SK-N-MC (cell line): ENCODE measurements around the gene TMEM222.

Source experiments
- DNase-seq: peaks from one replicate; pipeline ENCODE4 v3.0.0-alpha.2; 2011; ENCODE audit warnings: low read depth, low spot score
- H3K27ac ChIP-seq: fragments of 200-600 bp; sonication (generic); 2 replicates; pipeline ENCODE4 v1.5.1; 2016; ENCODE audit warnings: mixed run types
- H3K36me3 ChIP-seq: fragments of 200-600 bp; sonication (generic); 2 replicates; pipeline ENCODE4 v1.6.1; 2017; ENCODE audit warnings: antibody characterized with exemption, low read length, mixed read lengths; ENCODE audit not compliant: insufficient read depth
- H3K4me3 ChIP-seq: fragments of 200-600 bp; sonication (generic); 2 replicates; pipeline ENCODE4 v1.5.1; 2016
- H3K9ac ChIP-seq: fragments of 200-600 bp; sonication (generic); 2 replicates; pipeline ENCODE4 v1.8.0; 2017; ENCODE audit warnings: mixed run types, mixed read lengths; ENCODE audit not compliant: insufficient read length
- H3K9me3 ChIP-seq: fragments of 200-600 bp; sonication (generic); 2 replicates; pipeline ENCODE4 v1.6.1; 2017; ENCODE audit warnings: low read depth, mild to moderate bottlenecking, antibody characterized with exemption, low read length, moderate library complexity, mixed read lengths
- EZH2 ChIP-seq: fragments of 200-600 bp; sonication (generic); IDR thresholded peaks from one replicate; pipeline ENCODE4 v1.6.1; 2017; ENCODE audit warnings: antibody characterized with exemption
- FOXP2 ChIP-seq: optimal IDR thresholded peaks from 2 replicates; pipeline ENCODE3; 2011; ENCODE audit warnings: mild to moderate bottlenecking, moderate library complexity; ENCODE audit not compliant: insufficient read depth; ENCODE audit errors: extremely low read length, control extremely low read depth
- POLR2AphosphoS5 ChIP-seq: IDR thresholded peaks from 2 replicates; pipeline ENCODE4 v1.6.1; 2012; ENCODE audit warnings: mild to moderate bottlenecking, low read depth, low read length, borderline replicate concordance

The TMEM222 gene

GRCh38 chr1:27365372-27366112 lies 43.6 kb downstream of the TMEM222 start:
- H3K27ac ChIP-seq, result peak overlapping the region; percentile 81
- DNase-seq, result peak; percentile 32
- TF ChIP-seq POLR2AphosphoS5 (peak; percentile 56; the same call in 1 of the 2 replicates), EZH2 (no peak)

GRCh38 chr1:27366113-27366410 lies 44.1 kb downstream of the TMEM222 start:
- Histone ChIP-seq H3K27ac (peak overlapping the region; percentile 81; the same call in 1 of the 2 replicates), H3K9ac (peak overlapping the region; percentile 65), H3K4me3 (peak overlapping the region; percentile 97), H3K36me3 (no peaks in the 10 kb centered on the region), H3K9me3 (no peaks in the 10 kb centered on the region)
- no peak for TF ChIP-seq EZH2
- TF ChIP-seq POLR2AphosphoS5, result no peak
- TF ChIP-seq FOXP2, result no peak
- DNase-seq, result no peak

More at GRCh38 chr1:27365372-27366112, 43.6 kb downstream of the TMEM222 start:
- peak overlapping the region; percentile 97 for H3K4me3 ChIP-seq
- H3K9me3 ChIP-seq, result no peaks in the 10 kb centered on the region
- peak overlapping the region; percentile 65 for H3K9ac ChIP-seq
- no peaks in the 10 kb centered on the region for H3K36me3 ChIP-seq

DNA sequence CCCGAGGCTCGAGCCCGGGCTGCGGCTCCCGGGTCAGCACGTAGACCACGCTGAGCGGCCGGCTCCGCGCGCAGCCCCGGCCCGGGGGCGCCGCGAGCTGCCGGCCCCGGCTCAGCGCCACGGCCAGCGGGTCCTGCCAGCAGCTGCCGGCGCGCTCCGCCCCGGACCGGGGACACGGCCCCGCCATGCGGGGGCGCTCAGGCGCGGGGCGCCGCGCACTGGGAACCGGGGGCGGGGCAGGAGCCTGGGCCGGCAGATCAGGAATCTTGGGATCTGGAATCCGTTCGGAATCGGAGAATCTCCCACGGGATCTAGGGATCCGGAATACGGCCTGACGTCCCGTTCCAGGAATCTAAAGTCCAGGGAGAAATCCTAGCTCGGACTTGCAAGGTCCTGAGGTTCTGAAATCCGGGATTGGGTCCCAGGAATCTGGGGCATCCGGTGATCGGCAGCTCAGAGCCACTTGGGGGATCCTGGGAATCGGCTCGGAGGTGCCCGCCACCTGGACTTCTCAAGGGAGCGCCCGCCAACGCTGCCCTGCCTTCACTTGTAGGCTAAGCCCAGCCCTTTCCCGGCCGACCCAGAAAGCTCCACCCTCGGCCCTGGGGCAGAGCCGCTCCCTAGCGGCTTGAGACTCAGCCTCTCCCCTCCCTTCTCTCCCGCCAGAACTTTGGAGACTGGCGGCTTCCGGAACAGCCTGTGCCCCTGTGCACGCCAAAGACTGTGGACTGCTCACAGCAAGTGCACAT lies 44.6 kb downstream of the TMEM222 start, which contains the start of gene MAP3K6:
Gene MAP3K6, minus strand, starts transcription at position 551 of the 749 bp plus-strand sequence. Its CDS starts 364 bp downstream, at position 187.
- H3K4me3 ChIP-seq, result peak within 1 kb of the TSS; percentile 97
- TF ChIP-seq POLR2AphosphoS5 (no peak; the same call in none of the 2 replicates), FOXP2 (no peak), EZH2 (no peak)
- H3K27ac ChIP-seq, result peak within 1 kb of the TSS; percentile 81

DNA sequence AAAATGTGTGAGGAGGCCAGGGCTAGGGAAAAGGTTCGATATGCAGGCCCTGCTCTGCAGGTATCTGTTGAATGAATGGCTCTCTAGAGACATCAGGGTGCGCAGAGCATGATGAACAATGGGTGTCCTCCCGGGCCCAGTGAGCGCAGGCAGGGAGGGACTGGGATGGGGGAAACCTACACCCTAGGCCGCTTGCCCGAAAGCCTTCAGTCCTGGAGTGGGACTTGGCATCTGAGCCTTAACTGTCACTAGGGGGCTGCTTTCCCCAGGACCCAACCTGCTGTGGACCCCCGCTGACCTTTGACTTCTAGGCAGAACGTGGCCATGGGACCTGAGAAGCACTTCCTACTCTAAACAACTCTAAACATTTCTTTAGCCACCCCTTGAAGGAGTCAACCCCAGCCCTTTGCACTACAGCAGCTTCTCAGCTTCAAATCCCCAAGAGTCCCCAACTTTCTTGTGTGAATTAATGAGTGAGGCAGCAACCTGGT lies 45.2 kb downstream of the TMEM222 start:
- Histone ChIP-seq H3K9me3 (no peaks in the 10 kb centered on the region), H3K4me3 (peak overlapping the region; percentile 97), H3K27ac (peak overlapping the region; percentile 73), H3K9ac (no peak overlapping the region), H3K36me3 (no peaks in the 10 kb centered on the region)
- TF ChIP-seq POLR2AphosphoS5 (no peak), EZH2 (no peak), FOXP2 (no peak)
- no peak for DNase-seq

More for the DNA sequence above, 44.6 kb downstream of the TMEM222 start, which contains the start of gene MAP3K6:
- Histone ChIP-seq H3K9me3 (no peaks in the 10 kb centered on the region), H3K36me3 (no peaks in the 10 kb centered on the region), H3K9ac (peak within 1 kb of the TSS; percentile 71)
- no peak for DNase-seq

DNA sequence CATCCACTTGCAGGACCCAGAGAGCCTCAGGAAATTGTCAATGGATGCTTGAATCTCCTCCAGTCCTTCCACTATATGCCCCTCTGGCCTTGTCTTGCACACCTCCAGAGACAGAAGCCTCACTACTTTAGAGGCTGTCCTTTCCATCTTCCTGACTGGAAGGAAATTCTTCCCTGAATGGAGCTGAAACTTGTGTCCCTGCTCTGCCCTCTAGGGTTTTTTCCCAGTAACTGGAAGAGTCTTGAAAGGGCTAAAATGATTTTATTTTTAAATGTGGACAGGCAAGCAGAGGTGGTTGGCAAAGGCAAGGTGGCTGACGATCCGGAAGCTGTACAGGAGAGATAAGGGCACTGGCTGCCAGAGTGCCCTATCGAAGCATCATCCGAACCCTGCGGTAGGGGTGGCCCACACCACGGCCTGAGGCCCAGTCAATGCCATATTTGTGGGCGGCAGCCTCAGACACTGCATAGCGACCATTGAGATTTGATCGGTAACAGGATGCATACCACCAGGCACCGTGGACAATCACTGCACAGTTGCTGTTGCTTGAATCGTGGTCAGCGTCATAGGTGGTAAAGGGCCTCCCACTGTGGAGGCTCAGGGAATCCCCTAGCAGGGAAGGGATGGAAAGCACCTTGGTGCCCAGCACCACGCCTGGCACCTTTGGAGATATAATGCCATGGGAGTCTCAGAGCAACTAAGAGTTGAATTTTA lies 47.1 kb downstream of the TMEM222 start:
- TF ChIP-seq FOXP2 (no peak), EZH2 (no peak), POLR2AphosphoS5 (no peak)
- no peak overlapping the region for H3K4me3 ChIP-seq
- H3K27ac ChIP-seq, result no peak overlapping the region
- H3K36me3 ChIP-seq, result no peaks in the 10 kb centered on the region
- H3K9me3 ChIP-seq, result no peaks in the 10 kb centered on the region
- DNase-seq, result no peak
- H3K9ac ChIP-seq, result no peak overlapping the region

GRCh38 chr1:27372022-27372807 lies 50.3 kb downstream of the TMEM222 start:
- Histone ChIP-seq H3K4me3 (no peak overlapping the region), H3K36me3 (no peaks in the 10 kb centered on the region), H3K9me3 (no peaks in the 10 kb centered on the region), H3K9ac (no peak overlapping the region), H3K27ac (no peak overlapping the region)
- no peak for TF ChIP-seq EZH2
- TF ChIP-seq FOXP2, result no peak
- TF ChIP-seq POLR2AphosphoS5, result no peak
- DNase-seq, result no peak

GRCh38 chr1:27372808-27373690 lies 51.1 kb downstream of the TMEM222 start:
- TF ChIP-seq EZH2, result no peak
- TF ChIP-seq POLR2AphosphoS5, result no peak
- no peak for TF ChIP-seq FOXP2
- Histone ChIP-seq H3K4me3 (no peak overlapping the region), H3K9ac (no peak overlapping the region), H3K27ac (no peak overlapping the region), H3K36me3 (no peaks in the 10 kb centered on the region), H3K9me3 (no peaks in the 10 kb centered on the region)
- DNase-seq, result no peak
